Measurements from ENCODE around the gene MAGI2. TPM values are rescaled to one million over a fixed set of nuclear protein-coding genes. Genes with fewer than 3 reads are reported as not detected.

MAGI2 gene
- polyA plus RNA-seq, 4 donors: 0.22 to 2.1 (median 1.5) TPM

DNA sequence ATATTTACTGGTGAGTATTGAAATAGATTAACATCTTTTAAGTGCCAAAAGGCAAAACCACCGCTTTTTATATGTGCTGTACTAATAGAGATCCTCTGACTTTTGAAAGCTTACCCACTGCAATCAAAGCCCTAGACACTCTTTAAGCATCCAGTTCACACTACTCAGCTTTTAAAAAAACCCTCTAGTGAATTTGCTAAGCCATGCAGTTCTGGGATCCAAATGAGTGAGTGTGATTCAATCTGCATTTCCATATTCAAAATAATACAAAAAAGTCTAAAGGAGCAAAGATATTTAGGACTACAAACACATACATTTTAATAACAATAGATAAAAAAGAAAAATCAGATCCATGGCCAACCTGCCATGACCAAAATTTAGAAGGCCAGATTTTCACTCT lies 288.2 kb downstream of the MAGI2 start:
- 68 to 91% (median 73%) methylated on average over 1 of the region's 1 CpG for WGBS, 3 donors
- H3K27me3 ChIP-seq (ENCODE audit: control insufficient read depth in 3 of 3, insufficient read depth in 3 of 3, low read length in 3 of 3): no peaks in the 10 kb centered on the region
- no peak for DNase-seq
- H3K9me3 ChIP-seq (ENCODE audit: control insufficient read depth in 2 of 2, insufficient read depth in 1 of 2, low read depth in 1 of 2, low read length in 1 of 2): no peaks in the 10 kb centered on the region
- FAIRE-seq: no peak
- H3K4me1 ChIP-seq (ENCODE audit: control insufficient read depth in 3 of 3, insufficient read depth in 2 of 3, low read depth in 1 of 3, low read length in 2 of 3): no peaks in the 10 kb centered on the region
- no peak overlapping the region for H3K4me3 ChIP-seq (ENCODE audit: low read depth in 1 of 3, low read length in 3 of 3)
- H3K36me3 ChIP-seq (ENCODE audit: control insufficient read depth in 3 of 3, insufficient read depth in 2 of 3, low read depth in 1 of 3, low read length in 3 of 3): no peaks in the 10 kb centered on the region
- no peak overlapping the region for H3K27ac ChIP-seq (ENCODE audit: low read depth in 1 of 3, low read length in 2 of 3)

DNA sequence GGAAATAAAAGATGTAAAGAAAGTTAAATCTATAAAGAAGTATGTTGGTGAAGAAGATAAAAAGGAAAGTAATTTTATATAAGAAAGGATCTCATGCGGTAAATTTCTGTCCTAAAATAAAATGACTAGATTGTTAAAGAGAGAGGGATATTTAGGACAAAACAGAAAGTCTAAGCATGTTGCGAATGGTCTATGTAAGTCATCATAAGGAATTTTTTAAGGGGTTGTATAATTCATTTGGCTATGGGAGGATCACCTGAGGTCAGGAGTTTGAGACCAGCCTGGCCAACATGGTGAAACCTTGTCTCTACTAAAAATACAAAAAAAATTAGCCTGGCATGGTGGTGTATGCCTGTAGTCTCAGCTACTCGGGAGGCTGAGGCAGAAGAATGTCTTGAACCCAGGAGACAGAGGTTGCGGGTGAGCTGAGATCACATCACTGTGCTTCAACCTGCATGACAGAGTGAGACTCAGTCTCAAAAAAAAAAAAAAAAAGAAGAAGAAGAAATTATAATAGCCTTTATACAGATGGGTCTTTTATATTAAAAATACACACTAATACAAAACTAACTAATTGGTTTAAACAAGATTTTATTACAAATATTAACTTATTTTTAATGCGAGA lies 294.3 kb downstream of the MAGI2 start:
- Histone ChIP-seq H3K9me3 (ENCODE audit: control insufficient read depth in 2 of 2, insufficient read depth in 1 of 2, low read depth in 1 of 2, low read length in 1 of 2) (peaks cover 0 to 2% of the 10 kb centered on the region in 2 donors), H3K27ac (ENCODE audit: low read depth in 1 of 3, low read length in 2 of 3) (no peak overlapping the region), H3K4me1 (ENCODE audit: control insufficient read depth in 3 of 3, insufficient read depth in 2 of 3, low read depth in 1 of 3, low read length in 2 of 3) (no peaks in the 10 kb centered on the region), H3K27me3 (ENCODE audit: control insufficient read depth in 3 of 3, insufficient read depth in 3 of 3, low read length in 3 of 3) (no peaks in the 10 kb centered on the region), H3K36me3 (ENCODE audit: control insufficient read depth in 3 of 3, insufficient read depth in 2 of 3, low read depth in 1 of 3, low read length in 3 of 3) (no peaks in the 10 kb centered on the region), H3K4me3 (ENCODE audit: low read depth in 1 of 3, low read length in 3 of 3) (no peak overlapping the region)
- no peak for FAIRE-seq
- DNase-seq: no peak
- 89 to 94% (median 92%) methylated on average over 5 of the region's 5 CpGs for WGBS, 3 donors

DNA sequence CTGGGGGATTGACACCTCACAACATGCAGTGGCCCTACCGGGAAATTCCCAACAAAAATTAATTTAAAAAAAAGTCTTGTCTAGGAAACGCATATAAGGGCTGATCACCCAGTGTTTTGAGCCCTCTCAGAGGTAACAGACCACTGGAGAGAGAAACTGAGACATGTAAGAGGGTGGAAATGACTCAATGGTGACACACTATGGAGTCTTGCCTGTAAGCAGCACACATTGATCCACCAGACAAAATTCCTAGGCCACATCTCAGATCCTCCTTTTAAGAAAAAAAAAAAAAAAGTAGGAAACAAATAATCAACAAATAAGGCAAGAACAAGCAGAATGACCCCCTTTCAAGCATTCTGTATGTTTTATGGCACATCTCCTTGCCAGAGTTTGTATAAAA lies 296.2 kb downstream of the MAGI2 start:
- FAIRE-seq: no peak
- 86 to 89% (median 88%) methylated on average over 2 of the region's 2 CpGs for WGBS, 3 donors
- H3K36me3 ChIP-seq (ENCODE audit: control insufficient read depth in 3 of 3, insufficient read depth in 2 of 3, low read depth in 1 of 3, low read length in 3 of 3): no peaks in the 10 kb centered on the region

DNA sequence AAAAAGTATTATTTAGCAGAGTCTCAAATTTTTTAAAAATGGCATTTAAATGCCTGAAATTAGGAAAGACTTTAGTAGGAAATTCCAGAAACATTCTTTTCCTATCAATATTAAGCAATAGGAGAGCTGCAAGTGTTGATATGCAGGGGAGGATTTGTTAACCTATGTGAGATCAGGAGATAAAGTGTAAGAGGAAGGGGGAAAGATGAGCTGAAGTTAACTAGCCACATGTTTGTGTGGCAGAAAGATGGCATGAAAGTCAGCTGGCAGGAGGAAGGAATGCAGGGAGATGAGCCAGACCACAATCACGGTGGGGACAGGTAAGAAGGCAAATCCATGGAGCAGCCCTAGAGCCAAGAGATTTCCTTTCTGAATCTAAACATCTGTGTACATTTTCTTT lies 303.6 kb downstream of the MAGI2 start:
- no peaks in the 10 kb centered on the region for H3K27me3 ChIP-seq (ENCODE audit: control insufficient read depth in 3 of 3, insufficient read depth in 3 of 3, low read length in 3 of 3)
- FAIRE-seq: no peak
- H3K36me3 ChIP-seq (ENCODE audit: control insufficient read depth in 3 of 3, insufficient read depth in 2 of 3, low read depth in 1 of 3, low read length in 3 of 3): no peaks in the 10 kb centered on the region
- H3K4me3 ChIP-seq (ENCODE audit: low read depth in 1 of 3, low read length in 3 of 3): no peak overlapping the region
- 58 to 84% (median 63%) methylated on average over 1 of the region's 1 CpG for WGBS, 3 donors
- H3K4me1 ChIP-seq (ENCODE audit: control insufficient read depth in 3 of 3, insufficient read depth in 2 of 3, low read depth in 1 of 3, low read length in 2 of 3): no peaks in the 10 kb centered on the region
- DNase-seq: no peak
- no peaks in the 10 kb centered on the region for H3K9me3 ChIP-seq (ENCODE audit: control insufficient read depth in 2 of 2, insufficient read depth in 1 of 2, low read depth in 1 of 2, low read length in 1 of 2)
- H3K27ac ChIP-seq (ENCODE audit: low read depth in 1 of 3, low read length in 2 of 3): no peak overlapping the region

More for the DNA sequence above, 296.2 kb downstream of the MAGI2 start:
- H3K4me1 ChIP-seq (ENCODE audit: control insufficient read depth in 3 of 3, insufficient read depth in 2 of 3, low read depth in 1 of 3, low read length in 2 of 3): no peaks in the 10 kb centered on the region
- peaks cover 0 to 2% of the 10 kb centered on the region in 2 donors for H3K9me3 ChIP-seq (ENCODE audit: control insufficient read depth in 2 of 2, insufficient read depth in 1 of 2, low read depth in 1 of 2, low read length in 1 of 2)
- no peaks in the 10 kb centered on the region for H3K27me3 ChIP-seq (ENCODE audit: control insufficient read depth in 3 of 3, insufficient read depth in 3 of 3, low read length in 3 of 3)
- DNase-seq: no peak
- no peak overlapping the region for H3K4me3 ChIP-seq (ENCODE audit: low read depth in 1 of 3, low read length in 3 of 3)
- no peak overlapping the region for H3K27ac ChIP-seq (ENCODE audit: low read depth in 1 of 3, low read length in 2 of 3)

DNA sequence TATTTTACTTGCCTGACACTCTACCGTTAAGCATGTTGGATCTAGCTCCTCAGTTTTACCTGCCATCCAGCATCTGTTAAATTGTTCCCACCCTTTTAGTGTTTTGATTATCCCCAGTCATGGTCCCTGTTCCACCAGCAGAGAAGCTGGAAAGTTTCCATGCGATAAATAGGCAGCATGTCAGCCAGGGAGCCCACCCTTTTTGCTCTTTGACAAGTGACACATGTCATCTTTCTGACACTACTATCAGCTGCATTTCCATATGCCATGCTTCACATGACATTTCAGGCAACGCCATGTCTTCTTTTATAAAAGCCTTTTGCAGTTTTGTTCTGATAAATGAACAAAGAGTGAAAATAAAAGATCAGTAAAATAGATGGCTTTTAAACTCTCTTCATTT lies 310.8 kb downstream of the MAGI2 start:
- Histone ChIP-seq H3K27ac (ENCODE audit: low read depth in 1 of 3, low read length in 2 of 3) (no peak overlapping the region), H3K36me3 (ENCODE audit: control insufficient read depth in 3 of 3, insufficient read depth in 2 of 3, low read depth in 1 of 3, low read length in 3 of 3) (no peaks in the 10 kb centered on the region), H3K4me3 (ENCODE audit: low read depth in 1 of 3, low read length in 3 of 3) (no peak overlapping the region), H3K9me3 (ENCODE audit: control insufficient read depth in 2 of 2, insufficient read depth in 1 of 2, low read depth in 1 of 2, low read length in 1 of 2) (no peaks in the 10 kb centered on the region), H3K4me1 (ENCODE audit: control insufficient read depth in 3 of 3, insufficient read depth in 2 of 3, low read depth in 1 of 3, low read length in 2 of 3) (no peaks in the 10 kb centered on the region), H3K27me3 (ENCODE audit: control insufficient read depth in 3 of 3, insufficient read depth in 3 of 3, low read length in 3 of 3) (no peaks in the 10 kb centered on the region)
- FAIRE-seq (no peak), DNase-seq (no peak)
- WGBS, 3 donors: 72 to 83% (median 82%) methylated on average over 3 of the region's 3 CpGs

DNA sequence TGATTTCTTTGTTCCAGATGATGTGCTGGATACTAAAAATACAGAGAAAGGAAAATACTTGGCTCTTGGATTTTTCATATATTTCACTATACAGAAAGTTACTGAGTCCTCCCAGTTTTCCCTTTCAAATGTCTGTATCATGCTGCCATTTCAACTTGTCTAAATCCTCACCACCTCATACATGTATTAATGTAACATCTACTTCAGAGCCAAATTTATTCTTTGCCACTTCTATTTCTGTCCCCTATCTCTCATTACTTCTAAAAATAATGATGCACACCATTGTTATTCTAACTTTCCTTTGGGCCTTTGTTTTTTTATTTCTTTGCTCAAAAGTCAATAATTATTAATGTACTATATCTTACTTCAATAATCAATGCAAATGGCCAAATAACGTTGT lies 312.2 kb downstream of the MAGI2 start:
- FAIRE-seq (no peak), DNase-seq (no peak)
- Histone ChIP-seq H3K9me3 (ENCODE audit: control insufficient read depth in 2 of 2, insufficient read depth in 1 of 2, low read depth in 1 of 2, low read length in 1 of 2) (no peaks in the 10 kb centered on the region), H3K36me3 (ENCODE audit: control insufficient read depth in 3 of 3, insufficient read depth in 2 of 3, low read depth in 1 of 3, low read length in 3 of 3) (no peaks in the 10 kb centered on the region), H3K4me1 (ENCODE audit: control insufficient read depth in 3 of 3, insufficient read depth in 2 of 3, low read depth in 1 of 3, low read length in 2 of 3) (no peaks in the 10 kb centered on the region), H3K27me3 (ENCODE audit: control insufficient read depth in 3 of 3, insufficient read depth in 3 of 3, low read length in 3 of 3) (no peaks in the 10 kb centered on the region), H3K27ac (ENCODE audit: low read depth in 1 of 3, low read length in 2 of 3) (no peak overlapping the region), H3K4me3 (ENCODE audit: low read depth in 1 of 3, low read length in 3 of 3) (no peak overlapping the region)
- 42 to 75% (median 63%) methylated on average over 1 of the region's 1 CpG for WGBS, 3 donors

DNA sequence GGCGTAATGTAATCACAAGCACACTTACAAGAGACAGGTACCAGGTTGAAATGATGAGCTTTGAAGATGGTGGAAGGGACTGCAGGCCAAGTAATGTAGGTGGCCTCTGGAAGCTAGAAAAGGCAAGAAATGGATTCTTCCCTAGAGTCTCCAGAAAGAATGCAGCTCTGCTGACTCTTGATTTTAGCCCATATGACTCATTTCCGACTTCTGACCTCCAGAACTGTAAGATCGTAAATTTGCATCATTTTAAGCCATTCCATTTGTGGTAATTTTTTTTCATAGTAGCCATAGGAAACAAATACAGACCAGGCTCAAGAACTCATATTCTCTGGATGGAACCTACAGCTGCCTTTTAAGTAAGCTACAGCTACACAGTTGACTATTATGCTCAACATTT lies 315.5 kb downstream of the MAGI2 start:
- DNase-seq: no peak

DNA sequence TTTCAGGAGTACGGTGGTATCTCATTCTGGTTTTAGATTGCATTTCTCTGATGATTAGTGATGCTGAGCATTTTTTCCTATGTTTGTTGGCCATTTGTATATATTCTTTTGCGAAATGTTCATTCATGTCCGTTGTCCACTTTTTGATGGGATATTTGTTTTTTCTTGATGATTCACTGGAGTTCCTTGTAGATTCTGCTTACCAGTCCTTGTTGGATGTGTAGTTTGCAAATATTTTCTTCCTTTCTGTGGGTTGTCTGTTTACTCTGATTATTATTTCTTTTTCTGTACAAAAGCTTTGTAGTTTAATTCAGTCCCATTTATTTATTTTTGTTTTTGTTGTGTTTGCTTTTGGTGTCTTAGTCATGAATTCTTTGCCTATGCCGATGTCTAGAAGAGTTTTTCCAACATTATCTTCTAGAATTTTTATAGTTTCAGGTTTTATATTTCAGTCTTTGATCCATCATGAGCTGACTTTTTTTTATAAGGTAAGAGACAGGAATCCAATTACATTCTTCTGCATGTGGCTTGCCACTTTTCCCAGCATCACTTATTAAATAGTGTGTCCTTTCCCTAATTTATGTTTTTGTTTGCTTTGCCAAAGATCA lies 320.5 kb downstream of the MAGI2 start:
- FAIRE-seq (no peak), DNase-seq (no peak)
- Histone ChIP-seq H3K36me3 (ENCODE audit: control insufficient read depth in 3 of 3, insufficient read depth in 2 of 3, low read depth in 1 of 3, low read length in 3 of 3) (no peaks in the 10 kb centered on the region), H3K9me3 (ENCODE audit: control insufficient read depth in 2 of 2, insufficient read depth in 1 of 2, low read depth in 1 of 2, low read length in 1 of 2) (no peaks in the 10 kb centered on the region), H3K4me1 (ENCODE audit: control insufficient read depth in 3 of 3, insufficient read depth in 2 of 3, low read depth in 1 of 3, low read length in 2 of 3) (no peaks in the 10 kb centered on the region), H3K27me3 (ENCODE audit: control insufficient read depth in 3 of 3, insufficient read depth in 3 of 3, low read length in 3 of 3) (no peaks in the 10 kb centered on the region), H3K27ac (ENCODE audit: low read depth in 1 of 3, low read length in 2 of 3) (no peak overlapping the region), H3K4me3 (ENCODE audit: low read depth in 1 of 3, low read length in 3 of 3) (no peak overlapping the region)
- WGBS, 3 donors: 91 to 92% (median 91%) methylated on average over 4 of the region's 4 CpGs

More for the DNA sequence above, 315.5 kb downstream of the MAGI2 start:
- Histone ChIP-seq H3K9me3 (ENCODE audit: control insufficient read depth in 2 of 2, insufficient read depth in 1 of 2, low read depth in 1 of 2, low read length in 1 of 2) (no peaks in the 10 kb centered on the region), H3K4me1 (ENCODE audit: control insufficient read depth in 3 of 3, insufficient read depth in 2 of 3, low read depth in 1 of 3, low read length in 2 of 3) (no peaks in the 10 kb centered on the region), H3K27me3 (ENCODE audit: control insufficient read depth in 3 of 3, insufficient read depth in 3 of 3, low read length in 3 of 3) (no peaks in the 10 kb centered on the region), H3K4me3 (ENCODE audit: low read depth in 1 of 3, low read length in 3 of 3) (no peak overlapping the region), H3K36me3 (ENCODE audit: control insufficient read depth in 3 of 3, insufficient read depth in 2 of 3, low read depth in 1 of 3, low read length in 3 of 3) (no peaks in the 10 kb centered on the region), H3K27ac (ENCODE audit: low read depth in 1 of 3, low read length in 2 of 3) (no peak overlapping the region)
- no peak for FAIRE-seq
- 85 to 91% (median 89%) methylated on average over 3 of the region's 3 CpGs for WGBS, 3 donors

DNA sequence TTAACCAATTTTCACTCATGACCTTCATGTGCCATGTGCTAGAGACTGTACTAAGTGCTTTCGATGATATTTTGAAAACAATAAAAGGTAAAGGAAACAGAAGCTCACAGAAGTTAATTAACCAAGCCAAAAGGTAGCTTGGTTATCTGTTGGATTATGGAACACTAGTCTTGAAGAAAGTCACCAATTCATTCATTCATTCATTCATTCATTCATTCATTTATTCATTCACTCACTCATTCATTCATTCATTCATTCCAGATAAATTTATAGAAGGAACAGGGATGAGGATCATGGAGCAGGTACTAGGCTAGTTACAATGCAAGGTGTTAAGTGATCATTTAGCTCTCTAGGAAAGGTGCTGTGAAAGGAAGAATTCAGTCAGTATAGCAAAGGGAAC lies 322.8 kb downstream of the MAGI2 start:
- no peak overlapping the region for H3K27ac ChIP-seq (ENCODE audit: low read depth in 1 of 3, low read length in 2 of 3)
- H3K4me3 ChIP-seq (ENCODE audit: low read depth in 1 of 3, low read length in 3 of 3): no peak overlapping the region
- no peaks in the 10 kb centered on the region for H3K4me1 ChIP-seq (ENCODE audit: control insufficient read depth in 3 of 3, insufficient read depth in 2 of 3, low read depth in 1 of 3, low read length in 2 of 3)
- WGBS, 3 donors: 75 to 97% (median 84%) methylated on average over 1 of the region's 1 CpG
- FAIRE-seq (no peak), DNase-seq (no peak)
- H3K36me3 ChIP-seq (ENCODE audit: control insufficient read depth in 3 of 3, insufficient read depth in 2 of 3, low read depth in 1 of 3, low read length in 3 of 3): no peaks in the 10 kb centered on the region
- H3K9me3 ChIP-seq (ENCODE audit: control insufficient read depth in 2 of 2, insufficient read depth in 1 of 2, low read depth in 1 of 2, low read length in 1 of 2): no peaks in the 10 kb centered on the region
- H3K27me3 ChIP-seq (ENCODE audit: control insufficient read depth in 3 of 3, insufficient read depth in 3 of 3, low read length in 3 of 3): no peaks in the 10 kb centered on the region
